Muscle of back (tissue), 11 donors: Measurements from ENCODE around the gene UTP20. TPM values are rescaled to one million over a fixed set of nuclear protein-coding genes. Genes with fewer than 3 reads are reported as not detected.

ENCODE experiments used
- DNase-seq, 3 donors: peaks; one replicate each; pipeline versions ENCODE4 v3.0.0 to v3.0.0-alpha.2; 2013
- polyA plus RNA-seq, 10 donors: library from polyadenylated mRNA; unstranded; fragments of 120-200 nt; gene quantifications; one replicate each; pipeline ENCODE4 v1.2.1, GENCODE V29; 2013; ENCODE audit not compliant: insufficient read length in 10 of 10

Gene UTP20
- polyA plus RNA-seq, 10 donors: 9.4 to 14.5 (median 12.6) TPM

GRCh38 chr12:101430456-101430855 lies 150.6 kb downstream of the UTP20 start:
- no peak for DNase-seq

DNA sequence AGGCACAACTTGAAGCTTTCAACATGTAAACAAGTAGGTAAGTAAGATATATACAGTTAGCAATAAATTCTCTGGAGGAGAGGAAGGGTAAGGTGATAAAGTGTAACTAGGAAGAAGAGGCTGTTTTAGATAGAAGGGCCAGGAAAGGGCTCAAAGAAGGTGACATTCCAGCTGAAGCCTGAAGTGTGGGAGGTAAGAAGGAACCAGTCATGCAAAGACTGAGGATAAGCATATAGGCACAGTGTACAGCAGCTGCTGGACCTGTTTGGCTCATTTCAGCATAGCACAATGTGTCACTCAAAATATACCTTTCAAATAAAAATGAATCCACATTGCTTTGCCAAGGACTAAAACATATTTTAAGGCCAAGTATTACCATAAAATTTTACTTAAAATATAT lies 156.2 kb downstream of the UTP20 start:
- DNase-seq: no peak

Other genes starting within 250 kb of the UTP20 start
- gene SLC5A8, start 69.9 kb upstream of the UTP20 start, polyA plus RNA-seq: under 1 TPM in 2 of 10 donors, not detected in 8; 0.04 TPM
- 10 to 100 TPM; 83.4 to 98.1 (median 87.6) TPM for gene ARL1, start 127.7 kb downstream of the UTP20 start, polyA plus RNA-seq
- under 1 TPM in 1 of 10 donors, not detected in 9; 0.21 TPM for gene SPIC, start 195.2 kb downstream of the UTP20 start, polyA plus RNA-seq